HuH-7 (cell line): ENCODE data around the gene FAM210A.

Experiments used
- DNase-seq: peaks from one replicate; pipeline ENCODE4 v3.0.0; 2011; ENCODE audit warnings: low spot score

The FAM210A gene

DNA sequence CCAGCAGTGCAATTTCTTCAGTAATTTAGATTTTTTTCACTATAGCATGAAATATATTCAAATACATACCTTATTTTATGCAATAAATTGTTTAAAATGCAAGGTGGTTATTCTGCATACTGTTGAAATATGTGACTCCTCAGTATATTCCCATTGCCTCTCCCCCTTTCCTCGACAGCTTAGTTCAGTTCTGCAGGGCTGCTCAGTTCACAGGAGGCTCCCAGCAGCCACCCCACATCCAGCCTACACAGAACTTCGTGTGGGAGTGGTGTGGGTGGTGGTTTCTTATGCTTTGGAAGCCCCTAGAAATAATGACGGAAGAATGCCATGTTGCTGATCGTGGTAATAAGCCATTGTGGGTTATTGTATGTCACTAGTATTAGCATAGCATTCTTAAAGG, 79.7 kb downstream of the FAM210A start:
- no peak for DNase-seq

DNA sequence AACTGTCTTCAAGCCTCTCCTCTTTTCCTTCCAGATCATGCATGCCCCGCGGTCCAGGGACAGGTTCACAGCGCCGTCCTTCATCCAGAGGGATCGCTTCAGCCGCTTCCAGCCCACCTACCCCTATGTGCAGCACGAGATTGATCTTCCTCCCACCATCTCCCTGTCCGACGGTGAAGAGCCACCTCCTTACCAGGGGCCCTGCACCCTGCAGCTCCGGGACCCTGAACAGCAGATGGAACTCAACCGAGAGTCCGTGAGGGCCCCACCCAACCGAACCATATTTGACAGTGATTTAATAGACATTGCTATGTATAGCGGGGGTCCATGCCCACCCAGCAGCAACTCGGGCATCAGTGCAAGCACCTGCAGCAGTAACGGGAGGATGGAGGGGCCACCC, 81.3 kb downstream of the FAM210A start:
- no peak for DNase-seq

DNA sequence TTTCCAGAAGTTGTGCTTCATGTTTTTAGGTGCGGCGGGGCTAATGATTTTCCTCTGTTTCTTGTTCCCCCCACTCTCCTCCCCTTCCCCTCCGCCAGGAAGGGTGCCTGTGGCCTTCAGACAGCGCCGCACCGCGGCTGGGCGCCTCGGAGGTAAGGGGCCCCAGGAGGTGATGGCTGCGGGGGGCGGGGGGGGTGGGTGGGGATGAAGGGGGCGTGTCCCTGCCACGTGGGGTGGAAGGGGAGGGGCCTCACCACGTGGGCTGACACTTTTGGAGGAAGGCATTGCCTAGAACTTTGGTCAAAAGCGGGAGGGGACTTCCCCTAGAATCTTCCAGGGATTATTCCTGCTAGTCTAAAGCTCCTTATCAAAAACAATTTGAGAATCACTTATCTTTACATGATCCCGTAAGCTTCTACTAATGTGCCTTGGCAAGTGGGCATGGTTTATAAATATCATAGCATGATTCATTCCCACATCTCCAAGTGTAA, 83.1 kb downstream of the FAM210A start:
- no peak for DNase-seq

DNA sequence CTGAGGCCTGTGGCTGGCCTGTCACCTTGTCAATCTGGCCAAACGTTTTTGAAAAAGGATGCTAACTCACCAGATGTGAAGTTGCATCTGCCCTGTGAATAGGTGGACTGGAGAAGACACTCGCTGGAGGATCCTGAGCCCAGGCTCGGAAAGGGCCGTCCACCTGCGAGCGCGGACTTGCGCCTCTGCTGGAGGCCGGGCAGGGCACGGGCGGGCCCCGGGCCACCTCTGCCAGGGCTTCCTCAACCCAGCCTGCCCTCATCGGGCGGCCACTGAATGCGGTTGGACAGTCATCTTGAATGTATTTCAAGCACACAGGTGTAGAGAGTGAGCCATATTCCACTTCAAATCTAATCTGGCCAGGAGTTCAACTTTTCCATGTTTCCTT, 83.9 kb downstream of the FAM210A start:
- no peak for DNase-seq

DNA sequence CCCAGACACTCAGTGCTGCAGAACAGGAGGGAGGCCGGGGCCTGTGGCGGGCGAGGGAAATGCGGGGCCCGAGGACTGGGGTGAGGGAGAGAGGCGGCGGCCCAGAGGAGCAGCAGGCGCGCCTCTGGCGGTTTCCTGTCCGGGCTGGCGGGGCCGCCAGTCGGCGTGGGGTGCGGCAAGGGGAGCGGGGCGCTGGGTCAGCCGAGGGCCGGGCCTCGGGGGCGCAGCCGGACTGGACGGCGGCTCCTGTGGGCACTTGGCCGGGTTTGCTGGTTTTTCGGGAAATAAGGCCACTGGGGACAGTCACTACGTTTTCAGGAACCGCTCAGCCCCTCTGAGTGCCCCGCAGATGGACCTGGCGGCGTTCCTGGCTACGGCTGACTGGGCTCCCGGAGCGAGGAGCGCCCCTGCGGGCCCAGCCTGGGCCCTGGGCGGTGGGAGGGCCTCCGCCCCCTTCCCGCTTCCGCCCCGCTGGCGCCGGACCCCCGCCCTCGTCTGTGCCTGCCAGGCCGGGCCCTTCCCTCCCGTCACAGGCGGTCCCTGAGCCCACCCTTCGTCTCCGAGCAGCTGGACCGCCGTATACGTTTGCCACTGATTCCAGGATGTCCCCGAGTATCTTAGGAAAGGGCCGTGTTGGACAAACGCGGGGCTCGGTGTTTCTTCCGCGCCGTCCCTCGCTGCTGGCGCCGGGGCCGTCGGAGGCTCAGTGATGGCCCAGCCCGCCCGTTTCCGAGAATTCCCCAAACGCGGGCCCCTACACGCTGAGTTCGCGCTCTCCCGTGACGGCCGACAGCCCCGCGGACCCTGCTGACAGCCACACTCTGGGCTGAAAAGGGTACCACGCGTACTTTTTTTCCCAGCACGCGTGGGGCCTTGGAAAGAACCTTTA, 84.6 kb downstream of the FAM210A start:
- no peak for DNase-seq

DNA sequence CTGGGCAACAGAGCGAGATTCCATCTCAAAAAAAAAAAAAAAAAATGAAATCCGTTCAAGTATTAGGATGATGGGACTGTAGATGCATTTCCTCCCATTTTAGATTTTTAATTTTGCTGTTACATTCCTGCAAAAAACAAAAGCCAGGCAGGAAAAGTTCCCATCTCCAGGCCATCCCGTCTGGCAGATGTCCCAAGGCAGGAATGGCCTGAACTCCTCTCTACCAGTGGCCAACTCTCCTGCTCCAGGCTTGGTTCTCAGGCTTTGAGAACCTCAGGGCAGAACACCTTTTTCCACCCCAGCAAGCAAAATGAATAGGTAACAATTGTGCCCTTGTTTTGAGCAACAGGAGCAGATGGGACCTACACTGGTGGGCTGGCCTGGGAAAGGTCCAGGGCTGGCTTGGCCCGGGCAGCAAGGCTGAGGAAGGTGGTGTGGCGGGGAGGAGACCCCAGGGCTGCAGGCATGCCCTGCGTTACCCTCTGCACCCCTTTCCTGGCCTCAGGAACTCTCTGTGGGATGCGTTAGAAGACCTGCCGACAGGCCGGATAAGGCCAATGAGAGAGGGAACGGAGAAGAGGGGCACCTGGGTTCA, 86.0 kb downstream of the FAM210A start:
- DNase-seq = no peak

DNA sequence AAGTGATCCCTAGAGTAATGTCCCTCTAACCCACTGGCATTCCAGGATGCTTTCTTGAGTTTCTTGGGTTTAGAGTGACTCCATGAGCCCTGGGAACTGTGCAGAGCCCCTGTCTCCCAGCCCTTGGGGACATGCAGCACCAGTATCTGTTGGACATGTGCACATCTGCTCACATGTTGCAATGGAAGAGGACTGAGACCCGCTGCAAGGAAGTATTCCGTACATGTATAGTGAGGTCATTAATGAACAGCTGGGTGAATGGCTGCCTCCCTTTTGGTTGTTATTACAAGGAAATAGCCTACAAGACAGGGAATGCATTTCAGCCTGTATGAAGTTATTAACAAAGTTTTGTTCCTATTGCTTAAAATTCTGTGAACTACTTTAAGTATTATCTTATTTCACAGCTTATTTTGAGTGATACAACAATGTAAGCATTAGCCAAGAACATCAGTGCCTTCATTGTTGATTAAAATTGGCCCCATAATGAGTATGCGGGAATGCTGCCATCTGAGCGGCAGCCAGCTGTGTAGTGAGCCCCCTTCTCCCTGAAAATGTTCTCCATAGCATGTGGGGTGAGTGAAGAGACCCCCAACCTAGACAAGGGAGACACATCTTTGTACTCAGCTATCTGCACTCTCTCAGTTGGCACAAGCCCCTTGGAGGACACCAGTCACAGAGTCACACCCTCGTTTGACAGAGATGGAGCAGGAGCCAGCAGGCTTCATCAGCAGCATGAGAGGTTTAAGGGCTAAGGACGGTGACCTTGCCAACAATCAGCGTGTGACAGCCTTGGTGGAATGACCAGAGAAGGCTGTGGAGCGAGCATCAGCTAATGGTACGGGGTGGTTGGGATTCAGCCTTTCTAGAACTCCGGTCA, 87.4 kb downstream of the FAM210A start:
- DNase-seq = no peak

DNA sequence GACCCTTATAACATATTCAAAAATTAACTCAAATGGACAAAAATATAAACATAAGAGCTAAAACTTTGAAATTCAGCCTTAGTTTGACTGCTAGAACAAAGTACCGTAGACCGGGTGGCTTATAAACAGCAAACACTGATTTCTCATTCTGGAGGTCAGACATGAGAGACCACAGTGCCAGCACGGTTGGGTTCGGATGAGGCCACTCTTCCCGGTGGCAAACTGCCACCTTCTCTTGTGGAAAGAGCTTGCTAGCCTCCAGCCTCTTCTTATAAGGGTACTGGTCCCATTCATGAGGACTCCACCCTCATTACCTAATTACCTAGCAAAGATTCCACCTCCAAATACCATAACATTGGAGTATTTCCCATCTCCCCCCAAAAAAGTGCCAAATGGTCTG, 91.3 kb downstream of the FAM210A start:
- no peak for DNase-seq

DNA sequence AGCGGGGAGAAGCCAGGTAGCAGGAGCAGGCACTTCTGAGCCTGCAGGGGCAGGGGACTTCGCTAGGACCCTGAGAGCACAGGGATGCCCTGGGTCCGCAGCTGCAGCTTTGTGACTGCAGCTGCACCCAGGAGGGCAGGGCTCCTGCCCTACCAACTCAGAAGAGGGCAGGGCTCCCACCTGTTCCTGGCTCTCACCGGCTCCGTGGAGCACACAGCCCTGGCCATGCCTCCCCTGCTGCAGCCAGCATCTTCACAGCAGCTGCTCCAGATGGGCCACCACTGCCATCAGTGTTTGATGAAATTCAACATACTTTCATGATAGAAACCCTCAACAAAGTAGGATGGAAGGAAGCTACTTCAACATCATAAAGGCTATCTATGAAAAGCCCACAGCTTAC, 92.7 kb downstream of the FAM210A start:
- no peak for DNase-seq

DNA sequence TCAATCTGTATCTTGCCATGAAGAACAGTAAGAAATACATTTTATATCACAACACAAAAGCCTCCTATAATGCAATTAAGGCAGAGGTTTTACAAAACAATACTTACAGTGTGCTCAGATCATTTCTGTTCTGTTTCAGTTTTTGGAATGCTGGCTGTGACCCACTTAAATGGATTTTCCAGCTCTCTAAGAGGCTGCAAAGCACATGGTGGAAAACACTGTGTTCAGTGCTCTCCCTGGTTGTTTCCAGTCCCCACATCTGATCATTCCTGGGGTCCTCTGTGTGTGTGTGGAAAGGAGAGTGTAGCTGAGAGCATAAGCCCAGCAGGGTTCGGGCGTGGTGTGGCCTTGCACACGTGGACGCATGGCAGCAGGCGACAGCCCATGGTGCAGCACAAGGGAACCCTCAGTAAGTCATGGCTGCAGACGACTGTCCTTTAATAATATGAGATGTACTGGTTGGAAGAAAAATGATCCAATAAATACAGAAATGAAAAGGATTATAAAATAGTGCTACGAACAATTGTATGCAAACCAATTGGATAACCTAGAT, 95.6 kb downstream of the FAM210A start:
- no peak for DNase-seq

DNA sequence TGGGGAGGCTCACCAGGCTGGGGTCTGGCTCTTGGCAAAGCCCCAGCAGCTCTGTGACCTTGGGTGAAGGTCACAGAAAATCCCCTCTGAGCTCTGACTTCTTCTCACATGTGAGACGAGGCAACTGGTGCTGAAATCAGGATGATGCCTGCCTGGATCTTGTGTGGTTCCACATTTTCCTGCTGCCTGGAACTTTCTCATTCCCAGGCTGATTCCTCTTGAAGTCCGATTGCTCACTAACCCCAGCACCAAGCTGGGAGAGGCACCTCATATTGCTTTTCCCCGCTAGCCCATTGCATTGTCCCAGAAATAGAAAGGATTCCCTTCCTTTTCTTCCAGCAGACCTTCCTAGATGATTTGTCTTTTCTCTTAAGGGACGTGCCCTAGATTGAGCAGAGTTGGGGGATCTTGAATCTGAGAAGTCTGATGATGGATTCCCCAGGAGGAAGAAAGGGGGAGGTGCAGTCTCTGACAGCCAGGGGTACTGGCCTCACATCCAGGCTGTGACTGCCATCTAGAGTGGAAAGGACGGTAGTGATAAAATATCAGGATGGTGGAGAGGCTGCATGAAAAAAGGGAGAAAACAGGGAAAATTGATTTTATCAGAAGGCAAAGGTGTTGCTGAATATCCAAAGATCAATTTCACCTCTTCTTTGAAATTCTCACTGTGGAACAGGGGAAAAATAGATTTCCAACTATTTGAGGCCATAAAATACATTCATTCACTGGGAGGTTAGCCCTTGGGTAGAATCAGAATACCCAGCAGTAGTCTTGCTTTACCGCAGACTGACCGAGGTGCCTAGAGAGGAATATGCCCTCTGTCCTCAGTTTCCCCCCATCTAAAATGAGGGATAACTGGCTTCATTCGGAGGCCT, 96.3 kb downstream of the FAM210A start:
- peak; percentile 95 for DNase-seq

DNA sequence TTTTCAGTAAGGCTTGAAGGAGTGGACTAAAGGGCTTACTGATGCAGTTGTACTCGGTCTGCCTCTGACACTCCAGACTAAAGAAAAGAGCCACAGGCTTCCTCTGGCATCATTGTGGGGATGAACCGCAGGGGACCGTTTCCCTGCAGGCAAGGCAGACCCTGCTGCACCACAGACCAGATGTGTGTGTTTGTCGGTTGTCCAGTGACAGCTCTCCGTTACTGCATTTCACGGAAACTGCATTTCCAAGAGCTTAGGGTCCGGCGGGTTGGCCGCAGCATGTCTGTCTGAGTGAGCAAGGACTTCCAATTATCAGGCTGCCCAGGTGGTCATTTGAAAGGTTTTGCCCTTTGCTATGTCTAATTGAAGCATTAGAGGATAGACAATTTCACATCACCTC, 98.1 kb downstream of the FAM210A start:
- DNase-seq = no peak

DNA sequence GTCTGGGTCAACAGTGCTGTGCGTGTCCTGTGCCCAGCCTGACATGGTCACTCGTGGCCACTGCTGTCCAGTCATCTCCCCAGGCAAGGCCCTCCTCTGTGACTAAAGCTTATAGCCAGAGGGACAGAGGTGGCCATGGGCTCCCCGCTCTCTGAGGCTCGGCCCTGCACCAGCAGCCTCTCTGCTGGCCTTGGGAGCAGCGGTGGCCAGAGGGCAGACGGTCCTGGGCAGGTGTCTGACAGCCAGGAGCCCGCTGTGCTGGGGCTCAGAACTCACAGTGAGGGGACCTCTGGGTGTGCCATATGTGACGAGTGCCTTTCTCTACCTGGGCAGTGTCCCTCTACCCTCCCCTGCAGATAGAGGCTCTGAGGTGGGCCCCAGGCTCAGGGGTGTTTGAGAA, 98.7 kb downstream of the FAM210A start:
- DNase-seq = no peak

DNA sequence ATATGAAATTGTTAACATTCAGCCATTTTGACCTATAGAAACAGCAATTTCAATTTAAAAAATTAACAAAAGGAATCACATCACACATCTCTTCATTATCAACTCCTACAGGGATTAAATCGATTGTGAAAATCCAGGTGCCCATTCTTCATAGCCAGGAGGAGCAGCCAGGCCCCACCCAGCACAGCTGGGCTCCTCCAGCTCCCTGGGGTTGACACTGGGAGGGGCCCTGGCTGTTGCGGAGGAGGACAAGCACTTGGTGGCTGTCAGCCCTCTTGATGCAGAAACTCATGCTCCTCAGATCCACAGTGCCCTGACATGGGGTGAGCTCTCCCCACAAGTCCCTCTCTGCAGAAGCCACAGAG, 99.8 kb downstream of the FAM210A start:
- no peak for DNase-seq

DNA sequence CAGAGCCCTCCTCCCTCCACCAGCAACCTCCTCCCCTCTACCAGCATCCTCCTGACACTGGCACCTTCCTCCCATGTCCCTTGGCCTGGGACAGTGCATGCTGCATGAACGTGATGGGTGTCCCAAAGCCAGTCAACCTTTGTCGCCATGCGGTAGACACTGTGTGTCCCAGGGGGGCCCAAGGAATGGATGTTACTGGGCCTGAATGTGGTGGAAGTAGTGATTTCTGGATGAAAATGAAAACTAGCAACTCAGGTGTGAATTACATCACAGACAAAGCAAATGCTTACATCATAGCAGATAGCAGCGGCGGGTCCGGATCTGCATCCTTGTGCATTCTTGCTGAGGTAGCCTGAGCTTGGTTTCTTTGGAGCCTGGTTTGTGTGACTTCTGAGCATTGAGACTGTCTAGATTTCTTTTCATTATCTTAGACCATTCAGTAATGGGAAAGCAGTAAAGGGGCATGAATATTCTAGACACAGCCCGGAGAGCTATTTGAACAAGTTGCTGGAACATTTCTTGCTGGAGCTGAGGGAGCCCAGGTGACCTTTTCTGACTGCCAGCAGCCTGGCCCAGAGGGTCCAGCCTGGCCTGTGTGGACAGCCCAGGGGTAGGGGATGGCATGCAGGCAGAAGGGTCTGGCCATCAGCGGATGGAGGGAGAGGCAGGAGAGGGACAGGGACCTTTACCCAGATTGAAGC, 100.4 kb downstream of the FAM210A start:
- no peak for DNase-seq

DNA sequence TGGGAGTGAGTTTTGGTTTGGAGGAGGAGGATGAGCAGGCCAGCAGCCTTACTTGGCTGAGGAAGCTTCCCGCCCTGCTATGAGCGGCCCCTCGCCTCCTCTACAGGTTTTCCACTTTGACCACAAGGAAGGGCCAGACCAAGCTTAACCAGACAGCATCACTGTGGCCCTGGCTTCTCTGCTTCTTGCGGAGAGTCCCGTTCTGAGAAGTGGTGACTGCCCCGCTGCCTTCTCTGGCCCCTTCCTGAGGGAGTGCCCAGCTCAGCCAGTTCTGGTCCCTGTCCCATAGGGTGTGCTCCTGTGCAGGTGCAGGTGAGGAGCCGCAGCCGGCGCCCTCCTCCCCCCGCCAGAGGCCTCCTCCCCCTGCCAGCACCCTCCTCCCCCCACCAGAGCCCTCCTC, 101.0 kb downstream of the FAM210A start:
- no peak for DNase-seq

DNA sequence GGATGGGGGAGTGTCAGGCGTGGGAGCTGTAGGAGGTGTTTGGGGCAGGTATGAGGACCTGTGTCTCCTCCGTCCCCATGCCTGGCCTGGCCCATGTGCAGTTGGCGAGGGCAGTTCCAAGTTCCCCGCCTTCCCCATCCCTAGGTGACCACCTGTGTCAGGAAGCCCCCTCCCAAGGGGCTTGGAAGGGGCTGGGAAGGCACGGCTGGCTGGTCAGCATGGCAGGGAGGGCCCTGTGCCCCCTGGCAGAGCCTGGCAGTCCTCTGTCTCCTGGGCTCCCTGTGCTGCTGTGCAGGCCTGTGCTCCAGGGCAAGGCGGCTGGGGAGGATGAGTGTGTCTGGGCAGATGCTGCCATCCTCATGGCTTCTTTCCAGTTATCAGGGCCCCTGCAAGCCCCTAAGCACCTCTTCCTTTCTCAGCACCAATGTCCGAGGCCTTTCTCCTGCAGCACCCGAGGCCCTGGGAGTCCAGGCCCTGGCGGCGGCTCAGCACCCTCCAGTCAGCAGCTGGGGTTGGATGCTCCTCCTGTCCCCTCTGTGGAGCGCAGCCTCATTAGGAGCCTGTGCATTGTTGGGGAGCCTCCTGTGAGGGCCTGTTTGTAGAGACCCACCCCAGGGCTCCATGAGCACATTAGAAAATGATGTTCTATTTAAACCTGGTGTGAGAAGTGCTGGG, 101.7 kb downstream of the FAM210A start:
- no peak for DNase-seq

DNA sequence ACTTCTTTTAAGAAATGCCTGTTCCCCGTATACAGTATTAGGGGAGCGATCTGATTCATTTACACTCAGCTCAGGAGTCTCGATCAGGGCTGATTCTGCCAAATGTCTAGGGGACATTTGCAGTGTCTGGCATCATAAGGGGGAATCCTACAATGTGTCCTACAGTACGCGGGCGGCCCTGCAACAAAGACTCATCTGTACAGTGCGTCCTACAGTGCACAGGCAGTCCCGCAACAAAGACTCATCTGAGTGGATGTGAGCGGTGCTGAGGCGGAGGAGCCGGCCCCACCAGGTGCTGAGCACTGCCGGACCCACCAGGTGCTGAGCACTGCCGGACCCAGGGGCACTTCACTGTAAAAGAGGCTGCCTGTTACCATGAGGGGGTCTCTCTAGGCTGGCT, 102.5 kb downstream of the FAM210A start:
- DNase-seq = no peak

DNA sequence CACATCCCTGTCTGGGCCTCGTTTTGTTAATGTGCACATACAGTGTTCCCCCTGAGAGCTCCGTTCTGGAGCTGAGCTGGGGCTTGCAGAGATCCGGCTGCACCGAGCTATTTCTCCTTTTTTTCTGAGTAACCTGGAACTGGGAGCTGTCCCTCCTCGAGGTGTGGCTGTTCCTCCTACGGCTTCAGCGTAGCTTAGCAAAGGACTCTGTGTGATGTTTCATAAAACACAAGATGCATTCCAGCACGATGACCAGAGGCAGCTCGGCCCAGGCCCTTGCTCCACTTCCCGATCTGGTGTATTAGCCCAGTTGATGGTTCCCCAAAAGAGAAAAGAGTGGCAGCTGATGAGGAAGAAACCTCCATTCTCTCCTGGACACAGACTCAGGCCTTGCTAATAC, 103.0 kb downstream of the FAM210A start:
- no peak for DNase-seq

DNA sequence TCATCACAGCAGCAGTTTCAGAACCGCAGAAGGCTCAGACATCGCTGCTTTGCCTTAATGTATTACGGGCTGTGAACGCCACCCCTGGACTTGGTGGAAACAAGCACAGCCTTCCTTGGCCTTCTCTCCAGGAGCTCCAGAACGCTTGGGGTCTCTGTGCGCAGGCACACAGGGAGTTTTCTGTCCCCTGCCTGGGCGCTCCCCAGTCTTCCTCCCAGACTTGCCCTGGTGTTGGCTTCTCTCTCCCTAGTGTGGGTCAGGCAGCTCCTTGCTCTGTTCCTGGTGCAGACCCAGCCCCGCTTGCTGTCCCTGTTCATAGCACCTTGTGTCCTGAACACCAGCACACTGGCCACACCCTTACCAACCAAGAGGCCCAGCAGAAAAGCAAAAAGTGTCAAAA, 103.6 kb downstream of the FAM210A start:
- no peak for DNase-seq
